ENCODE data around the gene APH1B. TPM values are rescaled to one million over a fixed set of nuclear protein-coding genes. Genes with fewer than 3 reads are reported as not detected.

APH1B gene
- total and polyA plus RNA-seq, 2 donors (not counting 3 experiments of a cell fraction or from before 2014, with no cell fraction given) = 14.6 to 24.6 TPM

GRCh38 chr15:63246691-63247469 is 30.5 kb upstream of the APH1B start:
- Histone ChIP-seq H3K9ac (replicated peaks; ENCODE audit: extremely low read depth, insufficient read depth, low read length) (no peak overlapping the region), H2AFZ (ENCODE audit: low read depth, low read length) (no peak overlapping the region), H3K27ac (ENCODE audit: insufficient read depth, low read depth, low read length) (no peak overlapping the region), H3K9me1 (replicated peaks; ENCODE audit: control insufficient read depth, extremely low read depth, insufficient read depth, low read length) (no peaks in the 10 kb centered on the region), H3K79me2 (ENCODE audit: control insufficient read depth, insufficient read depth, low read length) (peaks cover 12% of the 10 kb centered on the region), H3K36me3 (ENCODE audit: control insufficient read depth in 2 of 2, extremely low read depth in 1 of 2, insufficient read depth in 2 of 2, low read length in 2 of 2) (peaks cover 2 to 4% of the 10 kb centered on the region in 2 experiments), H3K27me3 (ENCODE audit: control insufficient read depth in 2 of 2, insufficient read depth in 2 of 2, low read length in 2 of 2) (no peaks in the 10 kb centered on the region), H3K9me3 (replicated peaks; ENCODE audit: control insufficient read depth, insufficient read depth, low read length) (no peaks in the 10 kb centered on the region), H3K4me1 (ENCODE audit: control insufficient read depth, extremely low read depth, insufficient read depth, low read length) (peaks cover 21% of the 10 kb centered on the region), H3K4me3 (replicated peaks in 1 of 3; ENCODE audit: insufficient read depth in 1 of 3, low read depth in 1 of 3, low read length in 3 of 3) (no peak overlapping the region), H3K4me2 (ENCODE audit: insufficient read depth, low read length) (no peak overlapping the region), H4K20me1 (replicated peaks; ENCODE audit: control insufficient read depth, extremely low read depth, insufficient read depth, low read length) (no peaks in the 10 kb centered on the region)
- BruUV-seq (replicated peaks) = no TSS peak
- no peak for TF ChIP-seq MAX (IDR thresholded peaks at IDR 0.05; ENCODE audit: insufficient read depth, insufficient read length)
- no peak for TF ChIP-seq FOS (IDR thresholded peaks at IDR 0.05; ENCODE audit: borderline replicate concordance, insufficient read depth, low read length)
- TF ChIP-seq POLR2A (IDR thresholded peaks at IDR 0.05; ENCODE audit: low read depth, low read length) = no peak
- TF ChIP-seq CTCF (IDR thresholded peaks at IDR 0.05; ENCODE audit: extremely low read depth in 1 of 2, insufficient read depth in 1 of 2, low read depth in 1 of 2, low read length in 2 of 2) = no peak
- no peak for TF ChIP-seq JUN (IDR thresholded peaks at IDR 0.05; ENCODE audit: borderline replicate concordance, insufficient read depth, insufficient read length, low read depth)
- no peak for TF ChIP-seq POLR2AphosphoS5 (IDR thresholded peaks at IDR 0.05; ENCODE audit: insufficient read depth, low read depth, low read length)
- TF ChIP-seq MYC (IDR thresholded peaks at IDR 0.05; ENCODE audit: low read depth, low read length) = no peak
- TF ChIP-seq EZH2 (IDR thresholded peaks at IDR 0.05; ENCODE audit: borderline replicate concordance, low read depth, low read length, severe bottlenecking) = no peak
- TF ChIP-seq GATA2 (IDR thresholded peaks at IDR 0.05; ENCODE audit: insufficient read depth, insufficient read length, low read depth, low read length) = no peak
- intact Hi-C loops (cut with micrococcal nuclease) (no loop called here), dilution Hi-C loops (cut with MboI; ENCODE audit: extremely low pct_ligation_motif_present, low sequenced_read_pairs) (no loop called here)
- POLR2A ChIA-PET = no interaction called here
- DNase-seq (ENCODE audit: low read depth, low spot score) (no peak), FAIRE-seq (no peak)
- CTCF ChIA-PET = interaction anchor here (0.6 to 1.2 kb wide), 3 partner anchors 10 to 16 kb away, joined by 3 read pairs; no protein-coding TSS in a partner anchor
